K562 (cell line): ENCODE results near the gene ITGA7. TPM values are rescaled to one million over a fixed set of nuclear protein-coding genes. Genes with fewer than 3 reads are reported as not detected.

Source experiments
- ARID1B ChIP-seq: fragments of 450-650 bp; IDR thresholded peaks from 2 replicates; pipeline ENCODE4 v1.6.1; 2016; ENCODE audit warnings: antibody characterized with exemption, mild to moderate bottlenecking, inconsistent platforms
- ARNT ChIP-seq, 2 experiments: fragments of 450-650 bp; IDR thresholded peaks; 2 replicates each; pipeline ENCODE4 v1.6.1; 2016; ENCODE audit warnings: mild to moderate bottlenecking in 1 of 2
- CREB1 ChIP-seq, 2 experiments: sonication (generic) in 1 of 2; formaldehyde crosslinking in 1 of 2; IDR thresholded peaks; 2 replicates each; pipeline versions ENCODE4 v1.6.1 to v1.8.0; 2012 to 2022; ENCODE audit warnings: inconsistent platforms in 1 of 2, mild to moderate bottlenecking in 1 of 2, missing genetic modification reagents in 1 of 2, moderate library complexity in 1 of 2
- CTBP1 ChIP-seq: fragments of 450-650 bp; IDR thresholded peaks from 2 replicates; pipeline ENCODE4 v1.6.1; 2016; ENCODE audit warnings: borderline replicate concordance
- E2F4 ChIP-seq: sonication (generic); formaldehyde crosslinking; IDR thresholded peaks from 2 replicates; pipeline ENCODE4 v1.8.0; 2022; ENCODE audit warnings: mild to moderate bottlenecking, low read depth, missing genetic modification reagents
- ELK1 ChIP-seq: sonication (generic); formaldehyde crosslinking; IDR thresholded peaks from 2 replicates; pipeline ENCODE4 v1.8.1; 2022; ENCODE audit warnings: missing genetic modification reagents
- HDAC2 ChIP-seq: fragments of 450-650 bp; IDR thresholded peaks from 2 replicates; pipeline ENCODE4 v1.6.1; 2016; ENCODE audit warnings: mild to moderate bottlenecking
- IRF9 ChIP-seq: fragments of 450-650 bp; IDR thresholded peaks from 2 replicates; pipeline ENCODE4 v1.6.1; 2016; ENCODE audit warnings: missing biosample characterization, missing genetic modification characterization
- JUND ChIP-seq, 2 experiments: IDR thresholded peaks; 2 replicates in 1 of 2; 3 replicates in 1 of 2; pipeline ENCODE4 v1.6.1; 2011; ENCODE audit warnings: borderline replicate concordance in 2 of 2, low read depth in 2 of 2, low read length in 2 of 2, improper control_type of control experiment in 1 of 2, missing biosample characterization in 1 of 2, missing genetic modification characterization in 1 of 2, missing genetic modification reagents in 1 of 2
- NFYB ChIP-seq: IDR thresholded peaks from 2 replicates; pipeline ENCODE4 v1.6.1; 2011; ENCODE audit warnings: mild to moderate bottlenecking, moderate library complexity; ENCODE audit not compliant: insufficient read length; ENCODE audit errors: extremely low read depth
- POU5F1 ChIP-seq: fragments of 150-350 bp; IDR thresholded peaks from 2 replicates; pipeline ENCODE4 v1.6.1; 2014; ENCODE audit warnings: borderline replicate concordance, low read length, low read depth, mild to moderate bottlenecking; ENCODE audit not compliant: partially characterized antibody
- RFX1 ChIP-seq: fragments of 450-650 bp; IDR thresholded peaks from 2 replicates; pipeline ENCODE4 v1.6.1; 2016; ENCODE audit warnings: mild to moderate bottlenecking, moderate library complexity
- SMARCC2 ChIP-seq: fragments of 450-650 bp; IDR thresholded peaks from 2 replicates; pipeline ENCODE4 v1.6.1; 2017; ENCODE audit warnings: antibody characterized with exemption, moderate library complexity, mild to moderate bottlenecking, low read depth
- SMARCE1 ChIP-seq: fragments of 450-650 bp; IDR thresholded peaks from 2 replicates; pipeline ENCODE4 v1.7.1; 2016; ENCODE audit warnings: mild to moderate bottlenecking
- UBTF ChIP-seq, 2 experiments: IDR thresholded peaks; 2 replicates each; pipeline ENCODE4 v1.6.1; 2012; ENCODE audit warnings: improper control_type of control experiment in 2 of 2, low read depth in 2 of 2, low read length in 2 of 2, borderline replicate concordance in 1 of 2
- ZBTB2 ChIP-seq: fragments of 450-650 bp; IDR thresholded peaks from 2 replicates; pipeline ENCODE4 v1.6.1; 2016; ENCODE audit warnings: antibody characterized with exemption
- ZC3H8 ChIP-seq: fragments of 450-650 bp; IDR thresholded peaks from 2 replicates; pipeline ENCODE4 v1.6.1; 2017
- ZNF511 ChIP-seq: sonication (generic); formaldehyde crosslinking; IDR thresholded peaks from 2 replicates; pipeline ENCODE4 v1.8.0; 2022; ENCODE audit warnings: mild to moderate bottlenecking, missing genetic modification reagents
- polyA plus RNA-seq, 8 experiments: library from polyadenylated mRNA; depleted of rRNA in 4 of 8; stranded (reverse) in 5 of 8; unstranded in 3 of 8; fragments of >200 nt; fragmentation: Nextera tagmentation in 2 of 8; fragmentation: Illumina TruSeq in 1 of 8; extraction: Ambion mirVana in 2 of 8; extraction: Trizol in 1 of 8; gene quantifications; 2 replicates each; pipeline versions ENCODE4 v1.2.1 to v1.2.3, GENCODE V29; 2011 to 2014; ENCODE audit warnings: inconsistent platforms in 1 of 8, missing spikeins in 1 of 8
- total RNA-seq, 7 experiments: library from RNA; depleted of rRNA in 6 of 7; stranded (reverse); fragments of >200 nt in 6 of 7; fragmentation: Illumina TruSeq in 2 of 7; extraction: Trizol in 2 of 7; gene quantifications; 2 replicates each; pipeline versions ENCODE4 v1.2.1 to v1.2.3, GENCODE V29; 2011 to 2021; ENCODE audit warnings: low replicate concordance in 1 of 7

ITGA7 gene
- total and polyA plus RNA-seq, 9 of the 15 experiments (the other 6 are each of a cell fraction or from before 2014, with no cell fraction given): 0.11 to 2.3 (median 0.56) TPM; not detected in 1

GRCh38 chr12:55742719-55743405 is 35.2 kb upstream of the ITGA7 start, which contains the start of gene GDF11 (continued):
- TF ChIP-seq E2F4 (CRISPR knock-in tag): no peak
- peak; percentile 17; the same call in 1 of the 2 replicates for TF ChIP-seq CTBP1
- TF ChIP-seq RFX1: no peak
- peak; percentile 88 for TF ChIP-seq ZC3H8
- peak; percentile 93 for TF ChIP-seq SMARCE1
- no peak for TF ChIP-seq ZNF511 (CRISPR knock-in tag)
- peak; percentile 92 for TF ChIP-seq HDAC2
- peak; percentile 85 to 87; a peak in 3 of 4 replicates for TF ChIP-seq ARNT (IDR thresholded peaks at IDR 0.05)
- TF ChIP-seq ARID1B: peak; percentile 88
- TF ChIP-seq SMARCC2: peak; percentile 62; the same call in 1 of the 2 replicates
- no peak for TF ChIP-seq UBTF (IDR thresholded peaks at IDR 0.05; ENCODE audit: borderline replicate concordance in 1 of 2, low read depth in 2 of 2, low read length in 2 of 2)
- no peak for TF ChIP-seq NFYB
- TF ChIP-seq JUND (IDR thresholded peaks at IDR 0.05; ENCODE audit: borderline replicate concordance, low read depth, low read length): peak; percentile 32
- TF ChIP-seq JUND (tag; IDR thresholded peaks at IDR 0.05; ENCODE audit: borderline replicate concordance, low read depth, low read length): no peak; the same call in 2 of the 3 replicates
- no peak for TF ChIP-seq ELK1 (CRISPR knock-in tag)
- no peak for TF ChIP-seq IRF9
- TF ChIP-seq POU5F1: no peak
- TF ChIP-seq CREB1 (IDR thresholded peaks at IDR 0.05): 0 out of 2 replicates have a peak, but pooled peaks have one; percentile 43
- TF ChIP-seq CREB1 (CRISPR knock-in tag; IDR thresholded peaks at IDR 0.05): 0 out of 2 replicates have a peak, but pooled peaks have one; percentile 52
- TF ChIP-seq ZBTB2: peak; percentile 89
